Measurements from ENCODE around the gene UBAC2. TPM values are rescaled to one million over a fixed set of nuclear protein-coding genes. Genes with fewer than 3 reads are reported as not detected.
A peak's percentile ranks its signal among the peaks of the same experiment; 100 is the strongest.

Gene UBAC2
- total and polyA plus RNA-seq, 2 of the 8 experiments (the other 6 are each of a cell fraction or from before 2014, with no cell fraction given), result 75.9 to 76.9 TPM

GRCh38 chr13:99199541-99200431 is 868 bp upstream of the UBAC2 start:
- peak overlapping the region; percentile 96 to 99 (median 98) for H3K9ac ChIP-seq (replicated peaks in 1 of 4; ENCODE audit: extremely low read depth in 1 of 4, low read depth in 3 of 4, low read length in 3 of 4)
- ChIA-PET POLR2A (ENCODE audit: partially characterized antibody) (interaction anchor here (0.6 to 5.7 kb wide), 36 partner anchors 10 to 425 kb away, joined by 3 to 49 read pairs (median 4); no protein-coding TSS in a partner anchor), CTCF (ENCODE audit: partially characterized antibody) (interaction anchor here (0.7 to 6.2 kb wide), 10 partner anchors 9 to 168 kb away, joined by 3 to 65 read pairs (median 5); no protein-coding TSS in a partner anchor)
- WGBS, 2 experiments (ENCODE audit: extremely low coverage in 1 of 2, insufficient coverage in 1 of 2, insufficient read length in 1 of 2, insufficient replicate concordance in 2 of 2, low coverage in 1 of 2, low lambda C conversion rate in 2 of 2, missing lambda C conversion rate in 1 of 2), result 7% methylated on average over 34 of the region's 37 CpGs; no CpG with 5 or more reads in 1 of the 2 experiments
- H4K20me1 ChIP-seq (replicated peaks in 1 of 2; ENCODE audit: control insufficient read depth in 1 of 2, insufficient read depth in 2 of 2, low read length in 2 of 2), result peaks cover 6 to 9% of the 10 kb centered on the region in 2 experiments
- no peak overlapping the region for H3K4ac ChIP-seq (replicated peaks; ENCODE audit: insufficient read length, low read depth, low read length)
- TF ChIP-seq KDM5A (IDR thresholded peaks at IDR 0.05; ENCODE audit: low read length) (no peak), KDM4A (IDR thresholded peaks at IDR 0.05; ENCODE audit: low read depth, low read length, severe bottlenecking) (peak; percentile 15)
- DNase-seq (ENCODE audit: low read depth in 1 of 2, low spot score in 2 of 2), result no peak
- no peaks in the 10 kb centered on the region for H3K9me3 ChIP-seq (ENCODE audit: insufficient read depth in 2 of 2, low read depth in 1 of 2, low read length in 1 of 2)
- H2AK5ac ChIP-seq (ENCODE audit: low read depth, low read length), result peak overlapping the region; percentile 29; the same call in 1 of the 2 replicates
- H3K27ac ChIP-seq (ENCODE audit: low read depth, low read length), result peak overlapping the region; percentile 94
- H3K4me2 ChIP-seq (ENCODE audit: insufficient read depth in 1 of 2, low read depth in 2 of 2, low read length in 2 of 2), result peak overlapping the region; percentile 71
- peak overlapping the region; percentile 12; the same call in 1 of the 2 replicates for H2BK12ac ChIP-seq (ENCODE audit: low read depth, low read length)
- no peak overlapping the region for H3K14ac ChIP-seq (ENCODE audit: insufficient read length)
- H3K79me1 ChIP-seq (ENCODE audit: low read depth, low read length), result peaks cover 7% of the 10 kb centered on the region
- FAIRE-seq, result no peak
- no peaks in the 10 kb centered on the region for H3K23me2 ChIP-seq (ENCODE audit: low read depth, low read length)
- peak overlapping the region; percentile 86 for H3K18ac ChIP-seq (ENCODE audit: extremely low read depth, low read length)
- no peak overlapping the region for H3K23ac ChIP-seq (ENCODE audit: insufficient read length)
- peak overlapping the region; percentile 81 to 94 (median 88) for H3K4me3 ChIP-seq (ENCODE audit: extremely low read depth in 1 of 4, insufficient read depth in 2 of 4, low read depth in 3 of 4, low read length in 4 of 4)
- no peaks in the 10 kb centered on the region for H3K27me3 ChIP-seq (replicated peaks in 1 of 4; ENCODE audit: control insufficient read depth in 3 of 4, extremely low read depth in 1 of 4, insufficient read depth in 3 of 4, low read length in 3 of 4)
- H2BK15ac ChIP-seq (ENCODE audit: low read length), result no peak overlapping the region
- no peaks in the 10 kb centered on the region for H3K36me3 ChIP-seq (ENCODE audit: control insufficient read depth in 2 of 4, insufficient read depth in 4 of 4, low read length in 3 of 4)
- H2BK120ac ChIP-seq (replicated peaks; ENCODE audit: low read depth, low read length), result no peak overlapping the region
- H4K8ac ChIP-seq (ENCODE audit: extremely low read depth, insufficient read depth, low read length), result peak overlapping the region; percentile 99
- H4K5ac ChIP-seq (ENCODE audit: insufficient read length, low read depth, low read length), result peak overlapping the region; percentile 85
- peaks cover 0 to 7% (median under 1%) of the 10 kb centered on the region in 4 experiments; a peak in 3 of 7 replicates for H3K4me1 ChIP-seq (replicated peaks in 1 of 4; ENCODE audit: control insufficient read depth in 3 of 4, insufficient read depth in 4 of 4, low read length in 3 of 4)
- H3K79me2 ChIP-seq (ENCODE audit: control insufficient read depth in 1 of 2, insufficient read depth in 2 of 2, low read length in 2 of 2), result peaks cover 16 to 40% of the 10 kb centered on the region in 2 experiments
- no peak overlapping the region for H2BK20ac ChIP-seq (ENCODE audit: low read length)
- H2AFZ ChIP-seq (ENCODE audit: low read length), result no peak overlapping the region
- peak overlapping the region; percentile 93 for H3K56ac ChIP-seq (replicated peaks; ENCODE audit: insufficient read length, low read depth, low read length)
- H4K91ac ChIP-seq (replicated peaks; ENCODE audit: insufficient read length, low read length), result peak overlapping the region; percentile 89
- H2BK5ac ChIP-seq (ENCODE audit: low read depth, low read length), result peak overlapping the region; percentile 96
